Right atrium auricular region (tissue), 2 donors: Measurements from ENCODE around the gene TRDMT1. TPM values are rescaled to one million over a fixed set of nuclear protein-coding genes. Genes with fewer than 3 reads are reported as not detected.

Experiments used
- DNase-seq: peaks from one replicate; pipeline ENCODE4 v3.0.0-alpha.2; 2019; ENCODE audit warnings: low spot score
- H3K27ac ChIP-seq, 2 donors: fragments of 200-600 bp; sonication (generic); 1 replicate in 1 of 2; 2 replicates in 1 of 2; pipeline ENCODE4 v1.5.1; 2016 to 2019
- H3K27me3 ChIP-seq, 2 donors: fragments of 200-600 bp; sonication (generic); one replicate each; pipeline versions ENCODE4 v1.5.1 to v1.6.0; 2017 to 2019
- H3K36me3 ChIP-seq: fragments of 200-600 bp; sonication (generic); one replicate; pipeline ENCODE4 v1.5.1; 2016
- H3K4me1 ChIP-seq, 2 donors: fragments of 200-600 bp; sonication (generic); one replicate each; pipeline versions ENCODE4 v1.5.1 to v1.6.0; 2017 to 2019
- H3K4me3 ChIP-seq, 2 donors: fragments of 200-600 bp; sonication (generic); 1 replicate in 1 of 2; 2 replicates in 1 of 2; pipeline ENCODE4 v1.5.1; 2017 to 2019; ENCODE audit warnings: mild to moderate bottlenecking in 1 of 2, moderate library complexity in 1 of 2
- H3K9me3 ChIP-seq, 2 donors: fragments of 200-600 bp; sonication (generic); one replicate each; pipeline ENCODE4 v1.5.1; 2019
- total RNA-seq, 2 donors: library from RNA; depleted of rRNA; stranded (reverse); fragments of >200 nt; gene quantifications; one replicate each; pipeline ENCODE4 v1.1.0, GENCODE V29; 2016
- TF ChIP-seq, protein P1 (sequence below), 2 donors: fragments of 200-600 bp; sonication (generic); IDR thresholded peaks; one replicate each; pipeline ENCODE4 v1.5.1; 2019; ENCODE audit warnings: antibody characterized with exemption in 2 of 2

The TRDMT1 gene
- total RNA-seq, 2 donors from 2014 or later: 3.8 to 5.0 TPM

DNA sequence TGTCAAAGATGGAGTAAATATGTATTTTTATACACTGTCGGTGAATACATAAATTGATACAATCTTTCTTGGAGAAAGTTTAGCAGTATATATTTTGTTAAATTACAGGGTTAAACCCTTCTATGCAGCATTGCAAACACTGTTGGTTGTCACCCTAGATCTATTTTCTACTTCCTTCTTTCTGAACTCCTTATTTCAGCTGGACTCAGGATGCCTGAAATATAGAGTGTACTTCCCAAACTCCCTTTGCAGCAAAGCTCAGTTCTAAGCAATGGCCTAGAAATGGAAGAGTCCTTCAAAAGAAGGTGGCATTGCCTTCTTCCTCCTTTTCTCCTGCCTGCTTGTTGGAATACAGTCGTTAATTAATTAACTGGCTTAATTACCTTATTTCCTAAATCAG is 92.4 kb downstream of the TRDMT1 start:
- no peaks in the 10 kb centered on the region for H3K4me1 ChIP-seq
- H3K36me3 ChIP-seq: no peaks in the 10 kb centered on the region
- no peak for DNase-seq
- H3K27ac ChIP-seq: no peak overlapping the region
- no peaks in the 10 kb centered on the region for H3K27me3 ChIP-seq
- H3K9me3 ChIP-seq: no peaks in the 10 kb centered on the region
- TF ChIP-seq, protein P1, sequence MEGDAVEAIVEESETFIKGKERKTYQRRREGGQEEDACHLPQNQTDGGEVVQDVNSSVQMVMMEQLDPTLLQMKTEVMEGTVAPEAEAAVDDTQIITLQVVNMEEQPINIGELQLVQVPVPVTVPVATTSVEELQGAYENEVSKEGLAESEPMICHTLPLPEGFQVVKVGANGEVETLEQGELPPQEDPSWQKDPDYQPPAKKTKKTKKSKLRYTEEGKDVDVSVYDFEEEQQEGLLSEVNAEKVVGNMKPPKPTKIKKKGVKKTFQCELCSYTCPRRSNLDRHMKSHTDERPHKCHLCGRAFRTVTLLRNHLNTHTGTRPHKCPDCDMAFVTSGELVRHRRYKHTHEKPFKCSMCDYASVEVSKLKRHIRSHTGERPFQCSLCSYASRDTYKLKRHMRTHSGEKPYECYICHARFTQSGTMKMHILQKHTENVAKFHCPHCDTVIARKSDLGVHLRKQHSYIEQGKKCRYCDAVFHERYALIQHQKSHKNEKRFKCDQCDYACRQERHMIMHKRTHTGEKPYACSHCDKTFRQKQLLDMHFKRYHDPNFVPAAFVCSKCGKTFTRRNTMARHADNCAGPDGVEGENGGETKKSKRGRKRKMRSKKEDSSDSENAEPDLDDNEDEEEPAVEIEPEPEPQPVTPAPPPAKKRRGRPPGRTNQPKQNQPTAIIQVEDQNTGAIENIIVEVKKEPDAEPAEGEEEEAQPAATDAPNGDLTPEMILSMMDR (IDR thresholded peaks at IDR 0.05): no peak
- H3K4me3 ChIP-seq: no peak overlapping the region

DNA sequence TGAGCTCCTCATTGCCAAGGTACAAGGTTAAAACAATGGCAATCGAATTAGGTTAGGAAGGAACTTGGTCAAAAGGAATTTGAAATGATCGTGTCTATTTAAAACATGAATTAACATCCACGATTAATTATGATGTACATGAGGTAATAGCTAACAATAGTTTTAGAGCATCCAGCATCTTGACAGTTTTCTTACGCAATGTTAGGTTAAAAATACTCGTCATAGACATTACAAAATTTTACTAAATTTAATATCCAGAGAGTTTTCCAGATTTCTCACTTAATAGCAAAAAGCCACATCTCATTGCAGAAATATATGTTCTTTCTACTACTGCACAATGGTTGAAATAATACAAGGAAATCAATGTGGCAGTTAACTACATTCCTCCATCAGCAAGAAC is 94.5 kb downstream of the TRDMT1 start:
- no peaks in the 10 kb centered on the region for H3K9me3 ChIP-seq

DNA sequence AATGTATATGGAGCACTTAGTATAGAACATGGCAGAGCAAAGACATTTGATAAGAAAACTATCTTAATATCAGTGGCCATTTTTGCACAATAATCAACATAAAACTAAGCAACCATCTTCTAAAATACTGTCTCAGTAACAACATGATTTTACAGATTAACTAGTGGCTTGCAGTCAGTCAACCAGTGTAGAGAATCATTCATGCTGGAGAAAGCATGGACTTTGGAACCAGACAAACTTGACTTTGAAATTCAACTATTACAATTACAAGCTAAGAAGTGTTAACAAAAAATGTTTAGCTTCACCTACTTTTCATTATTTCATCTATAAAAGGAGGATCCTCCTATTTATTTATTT is 99.6 kb downstream of the TRDMT1 start:
- Histone ChIP-seq H3K4me3 (no peak overlapping the region), H3K9me3 (no peaks in the 10 kb centered on the region), H3K36me3 (no peaks in the 10 kb centered on the region), H3K4me1 (no peaks in the 10 kb centered on the region), H3K27ac (no peak overlapping the region), H3K27me3 (no peaks in the 10 kb centered on the region)
- no peak for DNase-seq
- TF ChIP-seq, protein P1 (IDR thresholded peaks at IDR 0.05): no peak

More for the DNA sequence above, 94.5 kb downstream of the TRDMT1 start:
- no peak overlapping the region for H3K27ac ChIP-seq
- no peaks in the 10 kb centered on the region for H3K4me1 ChIP-seq
- TF ChIP-seq, protein P1 (IDR thresholded peaks at IDR 0.05): no peak
- H3K27me3 ChIP-seq: no peaks in the 10 kb centered on the region
- no peaks in the 10 kb centered on the region for H3K36me3 ChIP-seq
- DNase-seq: no peak
- H3K4me3 ChIP-seq: no peak overlapping the region

DNA sequence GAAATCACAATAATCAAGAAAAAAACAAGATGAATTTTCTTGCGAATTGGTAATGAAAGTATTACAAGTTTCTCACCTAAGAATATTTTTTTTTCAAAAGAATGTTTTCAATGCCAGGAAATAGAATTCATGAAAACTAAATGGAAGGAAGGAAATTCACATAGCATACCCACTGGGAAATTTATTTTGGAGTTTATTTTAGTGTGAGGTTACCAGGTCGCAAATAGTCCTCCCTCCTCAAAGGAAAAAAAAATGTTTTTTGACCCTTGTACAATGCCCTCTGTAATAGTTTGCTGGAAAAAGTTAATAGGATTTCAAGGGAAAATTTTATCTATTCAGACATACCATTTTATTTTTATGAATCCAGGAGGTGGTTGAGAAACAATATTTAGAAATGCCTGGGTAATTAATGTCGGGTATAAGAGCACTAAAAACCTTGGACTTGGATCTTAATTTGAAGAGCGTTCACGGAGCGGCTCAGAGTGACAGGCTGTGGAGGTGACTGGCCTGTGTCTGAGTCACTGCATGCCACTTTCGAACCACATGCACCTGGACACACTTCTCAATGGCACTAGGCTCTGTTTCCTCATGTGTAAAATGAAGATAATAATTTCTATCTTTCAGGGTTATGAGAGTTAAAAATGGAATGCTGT is 100.1 kb downstream of the TRDMT1 start:
- no peak overlapping the region for H3K4me3 ChIP-seq
- TF ChIP-seq, protein P1 (IDR thresholded peaks at IDR 0.05): no peak
- H3K9me3 ChIP-seq: no peaks in the 10 kb centered on the region
- H3K36me3 ChIP-seq: no peaks in the 10 kb centered on the region
- no peak for DNase-seq
- no peak overlapping the region for H3K27ac ChIP-seq
- no peaks in the 10 kb centered on the region for H3K4me1 ChIP-seq
- no peaks in the 10 kb centered on the region for H3K27me3 ChIP-seq

DNA sequence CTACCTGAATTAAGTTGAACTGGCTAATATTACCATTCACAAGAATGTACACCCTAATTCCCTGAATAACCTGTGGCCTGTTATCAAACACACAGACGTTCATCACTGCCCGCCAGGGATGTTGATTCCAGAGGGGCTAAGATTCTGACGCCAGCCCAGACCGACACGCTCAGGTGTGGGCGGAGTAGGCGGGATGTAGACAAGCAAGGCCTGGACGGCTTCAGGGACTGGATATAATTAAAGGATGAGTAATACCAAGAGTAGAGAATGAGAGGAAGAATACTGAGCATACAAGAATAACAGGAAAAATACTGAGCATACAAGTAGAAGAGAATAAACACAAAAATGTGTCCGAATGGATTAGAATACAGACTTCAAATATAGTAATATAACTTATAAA is 100.9 kb downstream of the TRDMT1 start:
- H3K9me3 ChIP-seq: no peaks in the 10 kb centered on the region
- H3K27me3 ChIP-seq: no peaks in the 10 kb centered on the region
- no peak overlapping the region for H3K27ac ChIP-seq
- no peaks in the 10 kb centered on the region for H3K4me1 ChIP-seq
- no peak overlapping the region for H3K4me3 ChIP-seq
- TF ChIP-seq, protein P1 (IDR thresholded peaks at IDR 0.05): no peak
- H3K36me3 ChIP-seq: no peaks in the 10 kb centered on the region
- no peak for DNase-seq

DNA sequence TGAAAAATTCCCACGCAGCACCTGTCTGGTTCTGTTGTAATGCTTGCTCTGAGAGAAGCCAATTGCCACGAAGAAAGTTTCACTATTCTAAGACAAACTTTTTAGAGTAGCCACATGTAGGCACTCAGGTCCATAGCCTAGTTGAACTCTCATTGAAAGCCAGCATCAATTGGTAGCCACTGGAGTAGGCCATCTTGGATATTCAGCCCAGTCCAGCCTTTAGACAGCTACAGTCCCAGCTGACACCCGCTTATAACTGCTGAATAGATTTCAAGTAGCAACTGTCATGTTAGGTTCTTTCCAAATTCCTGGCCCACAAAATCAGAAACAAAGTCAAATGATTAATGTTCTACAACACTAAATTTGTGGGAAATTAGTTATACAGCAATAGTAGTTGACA is 103.5 kb downstream of the TRDMT1 start:
- Histone ChIP-seq H3K4me3 (no peak overlapping the region), H3K27me3 (no peaks in the 10 kb centered on the region), H3K27ac (no peak overlapping the region), H3K36me3 (no peaks in the 10 kb centered on the region), H3K9me3 (peaks cover 0 to 14% of the 10 kb centered on the region in 2 donors), H3K4me1 (no peaks in the 10 kb centered on the region)
- DNase-seq: no peak
- TF ChIP-seq, protein P1 (IDR thresholded peaks at IDR 0.05): no peak
